HepG2 (cell line): Measurements from ENCODE around the gene NPB. TPM values are rescaled to one million over a fixed set of nuclear protein-coding genes. Genes with fewer than 3 reads are reported as not detected.
A peak's percentile ranks its signal among the peaks of the same experiment; 100 is the strongest.

Source experiments
- CCDC6 ChIP-seq: sonication (generic); formaldehyde crosslinking; IDR thresholded peaks from 2 replicates; pipeline ENCODE4 v1.8.1; 2022; ENCODE audit warnings: mild to moderate bottlenecking, missing genetic modification reagents, moderate library complexity
- CENPT ChIP-seq: sonication (generic); formaldehyde crosslinking; IDR thresholded peaks from 2 replicates; pipeline ENCODE4 v1.8.0; 2022; ENCODE audit warnings: low read depth, mild to moderate bottlenecking, moderate library complexity, missing genetic modification reagents
- CHD2 ChIP-seq: IDR thresholded peaks from 2 replicates; pipeline ENCODE4 v1.6.1; 2011; ENCODE audit warnings: low read depth, low read length, improper control_type of control experiment
- ETS1 ChIP-seq: sonication (generic); formaldehyde crosslinking; IDR thresholded peaks from 2 replicates; pipeline ENCODE4 v1.4.0; 2020; ENCODE audit warnings: missing genetic modification reagents
- FIP1L1 ChIP-seq: fragments of 200-400 bp; formaldehyde crosslinking; IDR thresholded peaks from 2 replicates; pipeline ENCODE4 v1.6.1; 2018; ENCODE audit warnings: low read depth, mild to moderate bottlenecking, low read length, moderate library complexity, borderline replicate concordance; ENCODE audit not compliant: insufficient read depth
- IKZF1 ChIP-seq: fragments of 450-650 bp; IDR thresholded peaks from 2 replicates; pipeline ENCODE4 v1.7.1; 2016
- KLF11 ChIP-seq: IDR thresholded peaks from 2 replicates; pipeline ENCODE4 v1.6.1; 2016; ENCODE audit warnings: missing compliant biosample characterization
- KLF16 ChIP-seq, 2 experiments: sonication (generic) in 1 of 2; formaldehyde crosslinking in 1 of 2; IDR thresholded peaks; 2 replicates each; pipeline versions ENCODE4 v1.6.1 to v1.8.0; 2016 to 2023; ENCODE audit warnings: missing genetic modification reagents in 2 of 2, missing compliant biosample characterization in 1 of 2
- MED1 ChIP-seq: sonication (generic); formaldehyde crosslinking; IDR thresholded peaks from 2 replicates; pipeline ENCODE4 v1.4.0; 2020; ENCODE audit warnings: missing genetic modification reagents
- MEIS1 ChIP-seq: sonication (generic); formaldehyde crosslinking; IDR thresholded peaks from 2 replicates; pipeline ENCODE4 v1.9.0; 2021; ENCODE audit warnings: mild to moderate bottlenecking, missing genetic modification reagents, moderate library complexity, borderline replicate concordance
- MIXL1 ChIP-seq: IDR thresholded peaks from 2 replicates; pipeline ENCODE4 v1.6.1; 2016
- MTA1 ChIP-seq: sonication (generic); formaldehyde crosslinking; IDR thresholded peaks from 2 replicates; pipeline ENCODE4 v1.4.0; 2020; ENCODE audit warnings: missing genetic modification reagents, mild to moderate bottlenecking, borderline replicate concordance
- NCOA5 ChIP-seq: sonication (generic); formaldehyde crosslinking; IDR thresholded peaks from 2 replicates; pipeline ENCODE4 v1.4.0; 2020; ENCODE audit warnings: missing genetic modification reagents
- NR2F6 ChIP-seq, 2 experiments: IDR thresholded peaks; 2 replicates each; pipeline ENCODE4 v1.6.1; 2016; ENCODE audit warnings: antibody characterized with exemption in 1 of 2, mild to moderate bottlenecking in 1 of 2
- PHF20 ChIP-seq: sonication (generic); formaldehyde crosslinking; IDR thresholded peaks from 2 replicates; pipeline ENCODE4 v1.5.0; 2020; ENCODE audit warnings: mild to moderate bottlenecking, missing genetic modification reagents
- RFXAP ChIP-seq: sonication (generic); formaldehyde crosslinking; IDR thresholded peaks from 2 replicates; pipeline ENCODE4 v1.4.0; 2020; ENCODE audit warnings: missing genetic modification reagents, borderline replicate concordance
- TERF1 ChIP-seq: sonication (generic); formaldehyde crosslinking; IDR thresholded peaks from 2 replicates; pipeline ENCODE4 v1.8.0; 2022; ENCODE audit warnings: mild to moderate bottlenecking, missing genetic modification reagents, moderate library complexity
- THAP8 ChIP-seq: sonication (generic); formaldehyde crosslinking; IDR thresholded peaks from 2 replicates; pipeline ENCODE4 v1.5.1; 2020; ENCODE audit warnings: missing genetic modification reagents, mild to moderate bottlenecking, borderline replicate concordance
- ZBTB7B ChIP-seq: sonication (generic); formaldehyde crosslinking; IDR thresholded peaks from 2 replicates; pipeline ENCODE4 v1.4.0; 2020; ENCODE audit warnings: missing genetic modification reagents
- ZFX ChIP-seq: sonication (generic); formaldehyde crosslinking; IDR thresholded peaks from 2 replicates; pipeline ENCODE4 v1.4.0; 2020; ENCODE audit warnings: mild to moderate bottlenecking, low read depth, missing genetic modification reagents, moderate library complexity
- ZMYM3 ChIP-seq: sonication (generic); formaldehyde crosslinking; IDR thresholded peaks from 2 replicates; pipeline ENCODE4 v1.5.1; 2020; ENCODE audit warnings: mild to moderate bottlenecking, missing genetic modification reagents
- ZNF121 ChIP-seq: sonication (generic); formaldehyde crosslinking; IDR thresholded peaks from 2 replicates; pipeline ENCODE4 v1.5.0; 2020; ENCODE audit warnings: mild to moderate bottlenecking, missing genetic modification reagents
- ZNF24 ChIP-seq: fragments of 450-650 bp; IDR thresholded peaks from 2 replicates; pipeline ENCODE4 v1.6.1; 2017; ENCODE audit warnings: antibody characterized with exemption, mild to moderate bottlenecking
- ZNF431 ChIP-seq: sonication (generic); formaldehyde crosslinking; IDR thresholded peaks from 2 replicates; pipeline ENCODE4 v1.9.0; 2022; ENCODE audit warnings: missing genetic modification reagents, low read depth, mild to moderate bottlenecking, borderline replicate concordance
- ZNF570 ChIP-seq: sonication (generic); formaldehyde crosslinking; IDR thresholded peaks from 2 replicates; pipeline ENCODE4 v1.4.0; 2020; ENCODE audit warnings: mild to moderate bottlenecking, missing genetic modification reagents, borderline replicate concordance
- ZNF670 ChIP-seq: sonication (generic); formaldehyde crosslinking; IDR thresholded peaks from 2 replicates; pipeline ENCODE4 v1.8.0; 2022; ENCODE audit warnings: mild to moderate bottlenecking, missing genetic modification reagents, borderline replicate concordance
- ZSCAN25 ChIP-seq: sonication (generic); formaldehyde crosslinking; IDR thresholded peaks from 2 replicates; pipeline ENCODE4 v1.8.0; 2022; ENCODE audit warnings: mild to moderate bottlenecking, missing genetic modification reagents
- polyA plus RNA-seq, 8 experiments: library from polyadenylated mRNA; depleted of rRNA in 3 of 8; stranded (reverse) in 7 of 8; unstranded in 1 of 8; fragments of >200 nt; fragmentation: Illumina TruSeq in 4 of 8; extraction: Trizol in 4 of 8; gene quantifications; 2 replicates each; pipeline versions ENCODE4 v1.2.1 to v1.2.3, GENCODE V29; 2011 to 2016; ENCODE audit warnings: low read depth in 4 of 8, missing spikeins in 1 of 8, mixed read lengths in 1 of 8; ENCODE audit not compliant: insufficient read depth in 1 of 8
- total RNA-seq, 5 experiments: library from RNA; depleted of rRNA; stranded (reverse); fragments of >200 nt; fragmentation: Illumina TruSeq; extraction: Trizol; gene quantifications; 2 replicates each; pipeline ENCODE4 v1.2.3, GENCODE V29; 2016; ENCODE audit warnings: low read depth in 1 of 5
- TF ChIP-seq, protein P1 (sequence below): sonication (generic); formaldehyde crosslinking; IDR thresholded peaks from 2 replicates; pipeline ENCODE4 v1.5.0; 2020; ENCODE audit warnings: missing genetic modification reagents

The NPB gene
- total and polyA plus RNA-seq, 2 of the 13 experiments (the other 11 are each of a cell fraction or from before 2014, with no cell fraction given) = 0.11 to 0.93 TPM

GRCh38 chr17:81860756-81861568, 41.1 kb upstream of the NPB start (continued):
- TF ChIP-seq FIP1L1 (no peak), MTA1 (CRISPR knock-in tag) (peak; percentile 56; the same call in 1 of the 2 replicates), ZMYM3 (CRISPR knock-in tag) (0 out of 2 replicates have a peak, but pooled peaks have one; percentile 13), ZSCAN25 (CRISPR knock-in tag) (no peak; the same call in 1 of the 2 replicates), ZNF670 (CRISPR knock-in tag) (peak; percentile 86), CCDC6 (peak; percentile 84; the same call in 1 of the 2 replicates), MIXL1 (peak; percentile 61; the same call in 1 of the 2 replicates), ZNF570 (CRISPR knock-in tag) (no peak), CHD2 (peak; percentile 82; the same call in 1 of the 2 replicates), ZNF121 (no peak), MEIS1 (CRISPR knock-in tag) (peak; percentile 71; the same call in 1 of the 2 replicates), KLF11 (CRISPR knock-in tag) (peak; percentile 97), THAP8 (no peak), CENPT (CRISPR knock-in tag) (peak; percentile 81; the same call in 1 of the 2 replicates), PHF20 (CRISPR knock-in tag) (peak; percentile 78), ZBTB7B (CRISPR knock-in tag) (peak; percentile 89), RFXAP (peak; percentile 98), ZFX (CRISPR knock-in tag) (peak; percentile 94), NCOA5 (CRISPR knock-in tag) (no peak), MED1 (CRISPR knock-in tag) (peak; percentile 92), ZNF24 (no peak), KLF16 (CRISPR knock-in tag; IDR thresholded peaks at IDR 0.05) (peak; percentile 91 to 97; a peak in 3 of 4 replicates), TERF1 (CRISPR knock-in tag) (no peak), ZNF431 (CRISPR knock-in tag) (no peak; the same call in none of the 2 replicates), IKZF1 (no peak), NR2F6 (IDR thresholded peaks at IDR 0.05) (no peak), NR2F6 (CRISPR knock-in tag; IDR thresholded peaks at IDR 0.05) (peak; percentile 75), ETS1 (CRISPR knock-in tag) (no peak)
- TF ChIP-seq, protein P1, sequence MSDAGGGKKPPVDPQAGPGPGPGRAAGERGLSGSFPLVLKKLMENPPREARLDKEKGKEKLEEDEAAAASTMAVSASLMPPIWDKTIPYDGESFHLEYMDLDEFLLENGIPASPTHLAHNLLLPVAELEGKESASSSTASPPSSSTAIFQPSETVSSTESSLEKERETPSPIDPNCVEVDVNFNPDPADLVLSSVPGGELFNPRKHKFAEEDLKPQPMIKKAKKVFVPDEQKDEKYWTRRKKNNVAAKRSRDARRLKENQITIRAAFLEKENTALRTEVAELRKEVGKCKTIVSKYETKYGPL (CRISPR knock-in tag) = 0 out of 2 replicates have a peak, but pooled peaks have one; percentile 53
